ENCODE measurements around the gene KBTBD12. TPM values are rescaled to one million over a fixed set of nuclear protein-coding genes. Genes with fewer than 3 reads are reported as not detected.

KBTBD12 gene
- total RNA-seq, 1 donor from 2014 or later = not detected

DNA sequence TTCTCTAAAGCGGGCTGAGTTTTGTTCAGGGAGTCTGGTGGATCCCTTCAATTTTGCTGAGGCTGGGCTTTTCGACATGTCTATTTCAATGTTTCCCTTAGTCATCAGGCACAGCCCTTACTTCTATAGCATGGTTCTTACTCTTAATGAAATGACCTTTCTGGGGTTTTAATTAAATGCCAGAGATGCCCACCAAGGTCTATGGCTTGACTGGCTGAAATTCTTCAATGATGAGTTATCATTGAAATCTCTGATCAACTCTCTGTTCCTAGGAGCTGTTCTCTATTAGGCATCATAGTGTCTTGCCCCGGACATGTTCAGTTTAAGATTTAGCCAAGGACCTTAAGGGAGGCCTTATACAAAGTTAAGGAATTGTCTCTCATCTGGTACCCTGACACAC is 33.4 kb upstream of the KBTBD12 start:
- H3K27me3 Mint-ChIP-seq (ENCODE audit: low read depth) = no peaks in the 10 kb centered on the region
- no peaks in the 10 kb centered on the region for H3K9me3 Mint-ChIP-seq (ENCODE audit: low read depth)
- H3K4me1 Mint-ChIP-seq (ENCODE audit: low read depth) = no peaks in the 10 kb centered on the region
- TF ChIP-seq, protein P1, sequence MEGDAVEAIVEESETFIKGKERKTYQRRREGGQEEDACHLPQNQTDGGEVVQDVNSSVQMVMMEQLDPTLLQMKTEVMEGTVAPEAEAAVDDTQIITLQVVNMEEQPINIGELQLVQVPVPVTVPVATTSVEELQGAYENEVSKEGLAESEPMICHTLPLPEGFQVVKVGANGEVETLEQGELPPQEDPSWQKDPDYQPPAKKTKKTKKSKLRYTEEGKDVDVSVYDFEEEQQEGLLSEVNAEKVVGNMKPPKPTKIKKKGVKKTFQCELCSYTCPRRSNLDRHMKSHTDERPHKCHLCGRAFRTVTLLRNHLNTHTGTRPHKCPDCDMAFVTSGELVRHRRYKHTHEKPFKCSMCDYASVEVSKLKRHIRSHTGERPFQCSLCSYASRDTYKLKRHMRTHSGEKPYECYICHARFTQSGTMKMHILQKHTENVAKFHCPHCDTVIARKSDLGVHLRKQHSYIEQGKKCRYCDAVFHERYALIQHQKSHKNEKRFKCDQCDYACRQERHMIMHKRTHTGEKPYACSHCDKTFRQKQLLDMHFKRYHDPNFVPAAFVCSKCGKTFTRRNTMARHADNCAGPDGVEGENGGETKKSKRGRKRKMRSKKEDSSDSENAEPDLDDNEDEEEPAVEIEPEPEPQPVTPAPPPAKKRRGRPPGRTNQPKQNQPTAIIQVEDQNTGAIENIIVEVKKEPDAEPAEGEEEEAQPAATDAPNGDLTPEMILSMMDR (IDR thresholded peaks at IDR 0.05) = no peak
- no peak for DNase-seq (ENCODE audit: low spot score)
- H3K36me3 Mint-ChIP-seq (ENCODE audit: low read depth) = no peaks in the 10 kb centered on the region
- no peak overlapping the region for H3K4me3 Mint-ChIP-seq (ENCODE audit: unreplicated experiment)
- H3K27ac Mint-ChIP-seq (ENCODE audit: unreplicated experiment) = no peak overlapping the region

DNA sequence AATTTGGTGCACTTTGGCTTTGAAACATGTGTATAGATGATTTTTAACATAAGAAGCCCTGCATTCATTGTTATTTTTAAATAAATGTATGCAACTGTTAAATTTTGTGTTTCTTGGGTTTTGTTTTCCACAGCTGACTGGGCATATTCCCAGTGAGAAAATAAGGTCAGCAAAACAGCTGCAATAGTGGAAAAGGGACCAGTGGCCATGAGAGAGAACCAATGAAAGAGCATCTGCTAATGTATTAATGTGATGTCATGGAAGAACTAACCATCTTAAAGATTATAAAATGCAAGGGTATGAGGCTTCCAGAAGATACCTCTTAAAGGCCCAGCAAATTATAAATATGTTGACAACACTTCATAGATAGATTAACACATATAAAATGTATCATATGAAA is 31.0 kb upstream of the KBTBD12 start:
- Mint-ChIP-seq H3K36me3 (ENCODE audit: low read depth) (no peaks in the 10 kb centered on the region), H3K27me3 (ENCODE audit: low read depth) (no peaks in the 10 kb centered on the region), H3K27ac (ENCODE audit: unreplicated experiment) (no peak overlapping the region), H3K9me3 (ENCODE audit: low read depth) (no peaks in the 10 kb centered on the region), H3K4me3 (ENCODE audit: unreplicated experiment) (no peak overlapping the region), H3K4me1 (ENCODE audit: low read depth) (peaks cover 19% of the 10 kb centered on the region)
- no peak for DNase-seq (ENCODE audit: low spot score)
- TF ChIP-seq, protein P1 (IDR thresholded peaks at IDR 0.05) = no peak

DNA sequence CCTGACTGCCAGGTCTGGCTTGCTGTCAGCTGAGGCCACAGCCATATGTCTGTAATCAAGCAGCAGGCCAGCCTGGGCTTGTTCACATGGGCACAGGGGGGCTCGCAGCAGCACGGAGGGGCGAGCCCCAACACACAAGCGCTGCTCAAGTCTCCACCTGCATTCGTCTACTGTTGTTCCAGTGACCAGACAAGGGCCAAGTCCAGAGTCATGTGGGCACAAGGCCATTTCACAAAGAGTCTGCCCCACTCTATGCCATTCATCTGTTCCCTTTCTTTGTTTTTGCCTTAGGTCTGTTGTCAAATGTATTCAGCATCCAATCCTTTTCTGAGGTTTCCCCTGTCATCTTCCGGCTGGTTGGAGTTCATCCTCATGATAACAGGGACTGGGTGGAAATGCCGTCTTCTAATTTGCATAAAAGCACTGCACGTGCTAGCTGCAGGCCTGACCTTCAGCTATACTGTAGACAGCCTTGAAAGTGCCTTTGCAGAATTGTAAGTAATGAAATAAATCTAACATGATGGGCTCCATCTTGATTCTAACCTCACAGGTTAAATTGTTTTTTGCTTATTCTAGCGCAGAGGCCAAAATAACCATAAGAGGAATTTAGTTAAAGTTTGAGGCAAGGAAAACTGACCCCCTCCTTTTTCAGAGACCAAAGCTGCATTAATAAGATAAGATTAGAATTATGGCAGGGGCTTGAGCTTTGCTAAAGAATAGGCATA is 28.6 kb upstream of the KBTBD12 start:
- Mint-ChIP-seq H3K4me3 (ENCODE audit: unreplicated experiment) (no peak overlapping the region), H3K36me3 (ENCODE audit: low read depth) (peaks cover 2% of the 10 kb centered on the region), H3K27ac (ENCODE audit: unreplicated experiment) (no peak overlapping the region), H3K27me3 (ENCODE audit: low read depth) (no peaks in the 10 kb centered on the region), H3K9me3 (ENCODE audit: low read depth) (peaks cover 9% of the 10 kb centered on the region), H3K4me1 (ENCODE audit: low read depth) (peaks cover 40% of the 10 kb centered on the region)
- no peak for DNase-seq (ENCODE audit: low spot score)
- TF ChIP-seq, protein P1 (IDR thresholded peaks at IDR 0.05) = no peak

DNA sequence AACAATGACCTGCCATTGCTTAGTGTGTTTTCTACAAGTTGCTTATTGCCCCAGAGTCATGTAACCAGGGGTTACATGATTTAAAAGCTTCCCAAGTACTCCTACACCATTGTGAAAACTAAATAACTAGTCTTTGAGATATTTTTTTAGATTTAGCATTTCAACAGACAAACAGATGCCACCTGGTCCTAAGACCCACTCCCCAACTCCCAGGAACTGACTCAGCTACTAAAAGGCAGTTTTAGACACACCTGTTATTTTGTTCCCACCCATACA is 28.1 kb upstream of the KBTBD12 start:
- H3K4me3 Mint-ChIP-seq (ENCODE audit: unreplicated experiment) = no peak overlapping the region
- no peak overlapping the region for H3K27ac Mint-ChIP-seq (ENCODE audit: unreplicated experiment)
- TF ChIP-seq, protein P1 (IDR thresholded peaks at IDR 0.05) = no peak
- peaks cover 9% of the 10 kb centered on the region for H3K9me3 Mint-ChIP-seq (ENCODE audit: low read depth)
- H3K4me1 Mint-ChIP-seq (ENCODE audit: low read depth) = peaks cover 40% of the 10 kb centered on the region
- peaks cover 2% of the 10 kb centered on the region for H3K36me3 Mint-ChIP-seq (ENCODE audit: low read depth)
- no peak for DNase-seq (ENCODE audit: low spot score)
- no peaks in the 10 kb centered on the region for H3K27me3 Mint-ChIP-seq (ENCODE audit: low read depth)

DNA sequence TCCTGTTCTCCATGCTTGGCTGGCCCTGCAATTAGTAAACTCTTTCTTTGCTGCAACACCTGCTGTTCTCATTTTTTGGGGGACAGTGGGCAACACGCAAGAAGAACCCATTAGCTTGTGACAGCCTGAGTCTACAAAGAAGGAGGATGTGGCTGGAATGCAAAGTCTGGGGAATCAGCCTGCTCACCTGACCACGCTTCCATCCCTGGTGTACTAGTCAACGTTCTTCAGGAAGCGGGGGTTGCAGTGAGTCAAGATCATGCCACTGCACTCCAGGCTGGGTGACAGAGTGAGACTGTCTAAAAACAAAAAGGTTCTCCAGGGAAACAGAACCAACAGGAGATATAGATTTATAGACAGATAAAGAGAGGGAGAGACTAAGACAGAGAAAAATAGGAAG is 27.7 kb upstream of the KBTBD12 start:
- peaks cover 9% of the 10 kb centered on the region for H3K9me3 Mint-ChIP-seq (ENCODE audit: low read depth)
- H3K27ac Mint-ChIP-seq (ENCODE audit: unreplicated experiment) = no peak overlapping the region
- peaks cover 2% of the 10 kb centered on the region for H3K36me3 Mint-ChIP-seq (ENCODE audit: low read depth)
- no peaks in the 10 kb centered on the region for H3K27me3 Mint-ChIP-seq (ENCODE audit: low read depth)
- DNase-seq (ENCODE audit: low spot score) = no peak
- peaks cover 40% of the 10 kb centered on the region for H3K4me1 Mint-ChIP-seq (ENCODE audit: low read depth)
- no peak overlapping the region for H3K4me3 Mint-ChIP-seq (ENCODE audit: unreplicated experiment)
- TF ChIP-seq, protein P1 (IDR thresholded peaks at IDR 0.05) = no peak

Data from chondrocyte (in vitro differentiated cells).